HL-60/S4 (cell line): Measurements from ENCODE around the gene DIP2C.
"Not testable (repeated sequence)": the region's sequence is repeated elsewhere in the genome, so short reads cannot be mapped to it uniquely, and the experiment has no call there.

ENCODE experiments used
- in situ Hi-C: fragments of 300-500 bp; cut with MboI; formaldehyde crosslinking; loops from 2 replicates; pipeline ENCODE4 v1.14.3; 2022; ENCODE audit warnings: low sequenced_read_pairs

Gene DIP2C

DNA sequence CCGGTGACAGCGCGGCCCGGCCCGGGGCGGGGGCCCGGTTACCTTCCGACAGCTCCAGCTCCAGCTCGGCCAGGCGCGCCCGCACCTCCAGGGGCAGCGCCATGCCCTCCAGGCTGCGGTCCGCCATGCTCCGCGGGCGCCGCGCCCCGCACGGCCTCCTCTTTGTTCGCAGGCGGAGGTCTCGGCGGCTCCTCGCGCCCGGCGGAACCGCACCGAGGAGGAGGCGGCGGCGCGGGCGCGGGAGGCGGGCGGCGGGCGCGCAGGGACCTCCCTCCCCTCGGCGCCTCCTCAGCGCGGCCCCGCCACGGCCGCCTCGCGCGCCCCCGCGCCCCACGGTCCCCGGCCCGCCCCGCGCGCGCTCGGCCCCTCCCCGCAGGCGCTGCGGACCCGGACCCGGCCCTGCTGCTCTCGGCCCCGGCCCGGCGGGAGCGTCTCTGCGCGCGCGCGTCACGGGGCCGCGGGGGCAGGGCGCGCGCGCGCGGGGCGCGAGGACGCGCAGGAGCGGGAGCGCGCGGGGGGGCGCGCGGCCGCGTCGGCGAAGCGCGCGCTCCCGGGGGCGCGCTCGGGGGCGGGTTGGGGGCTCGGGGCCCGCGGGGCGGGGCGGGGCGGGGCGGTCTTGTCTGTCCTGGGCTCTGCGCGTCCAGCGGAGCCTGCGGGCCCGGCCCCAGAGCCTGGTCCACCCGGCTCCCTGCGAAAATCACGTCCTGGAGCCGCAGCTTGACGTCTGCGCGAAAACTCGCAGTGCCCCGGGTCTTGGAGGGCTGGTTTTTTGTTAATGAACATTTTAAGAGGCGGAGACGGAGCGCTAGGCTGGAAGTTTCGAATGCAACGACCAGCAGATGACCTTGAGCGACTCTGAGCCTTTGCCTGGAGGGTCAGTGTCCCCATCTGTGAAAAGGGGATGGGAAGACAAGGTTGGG is at the start of gene DIP2C:
DIP2C (minus strand) TSS at position 217 of the 920 bp plus-strand sequence; CDS start at position 127, 90 bp downstream.
- in situ Hi-C loops: no loop called here

GRCh38 chr10:734481-734880 is 45.0 kb upstream of the DIP2C start:
- in situ Hi-C loops: no loop called here

DNA sequence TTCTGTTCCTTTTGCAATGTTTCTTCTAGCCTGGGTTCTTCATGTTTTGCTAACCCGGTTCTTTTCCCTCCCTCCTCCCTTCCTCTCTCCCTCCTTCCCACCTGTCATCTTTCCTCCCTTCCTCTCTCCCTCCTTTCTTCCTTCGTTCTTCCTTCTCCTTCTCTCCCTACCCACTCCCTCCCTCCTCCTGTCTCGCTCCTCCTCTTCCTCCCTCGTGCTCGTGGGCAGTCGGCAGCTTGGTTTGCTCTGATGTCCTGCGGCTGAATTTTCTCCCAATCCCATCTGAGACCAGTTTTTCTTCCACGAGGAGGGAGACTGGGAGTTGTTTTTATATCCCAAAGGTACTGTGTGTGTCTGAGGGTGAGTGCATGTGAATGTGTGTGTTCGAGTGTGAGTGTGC is 43.6 kb upstream of the DIP2C start:
- in situ Hi-C loops: no loop called here

DNA sequence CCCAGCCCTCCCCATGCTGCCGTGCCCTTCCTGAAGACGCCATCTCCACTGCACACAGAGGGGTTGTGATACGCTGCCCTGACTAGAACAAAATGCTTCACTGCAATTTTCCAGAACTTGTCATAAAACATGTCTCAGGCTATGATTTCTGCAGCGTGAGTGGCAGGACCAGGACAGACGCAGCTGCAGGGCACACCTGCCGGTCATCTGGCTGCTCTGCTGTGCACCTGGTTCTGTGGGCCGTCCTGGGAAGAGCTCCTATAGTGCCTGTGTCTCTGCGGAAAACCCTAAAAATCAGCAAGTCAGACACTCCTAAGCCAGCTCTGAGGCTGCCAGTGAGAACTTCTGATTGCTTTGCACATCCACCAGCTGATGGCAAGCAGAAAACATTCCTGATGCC is 39.7 kb upstream of the DIP2C start:
- in situ Hi-C loops: no loop called here

DNA sequence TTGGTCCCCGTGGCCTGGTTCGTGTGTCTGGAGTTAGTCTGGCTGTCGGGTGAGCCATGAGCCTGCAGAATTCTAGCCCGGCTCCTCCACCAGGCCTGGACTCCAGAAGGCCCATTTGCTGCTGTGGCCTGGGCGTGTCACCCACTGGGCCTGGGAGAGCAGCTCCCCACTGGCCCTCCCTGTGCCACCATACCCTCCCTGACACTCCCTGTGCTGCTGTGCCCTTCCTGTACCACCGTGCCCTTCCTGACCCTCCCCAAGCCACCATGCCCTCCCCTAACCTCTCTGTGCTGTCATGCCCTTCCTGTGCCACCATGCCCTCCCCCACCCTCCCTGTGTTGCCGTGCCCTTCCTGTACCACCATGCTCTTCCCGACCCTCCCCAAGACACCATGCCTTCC is 39.1 kb upstream of the DIP2C start:
- in situ Hi-C loops: no loop called here

GRCh38 chr10:727162-727790 is 37.8 kb upstream of the DIP2C start:
- in situ Hi-C loops: no loop called here

DNA sequence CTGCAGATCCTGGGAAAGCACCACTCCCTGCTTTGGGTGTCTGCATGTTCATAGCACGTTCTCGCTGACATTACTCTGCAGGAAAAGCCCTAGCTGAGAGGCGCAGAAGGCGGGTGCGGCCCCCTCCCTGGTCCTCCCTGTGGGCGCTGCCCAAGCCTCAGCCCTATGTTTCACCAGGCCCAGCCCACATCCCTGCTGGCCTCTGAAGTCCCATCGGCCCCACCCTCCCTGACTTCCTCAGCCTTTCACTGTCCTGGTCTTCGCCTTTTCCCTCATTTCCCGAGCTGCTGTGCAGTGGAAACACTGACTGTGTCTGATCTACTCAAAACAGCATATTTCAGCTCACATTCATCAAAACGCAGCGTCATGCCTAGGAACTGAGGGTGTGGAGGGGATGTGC is 36.3 kb upstream of the DIP2C start:
- in situ Hi-C loops: no loop called here

DNA sequence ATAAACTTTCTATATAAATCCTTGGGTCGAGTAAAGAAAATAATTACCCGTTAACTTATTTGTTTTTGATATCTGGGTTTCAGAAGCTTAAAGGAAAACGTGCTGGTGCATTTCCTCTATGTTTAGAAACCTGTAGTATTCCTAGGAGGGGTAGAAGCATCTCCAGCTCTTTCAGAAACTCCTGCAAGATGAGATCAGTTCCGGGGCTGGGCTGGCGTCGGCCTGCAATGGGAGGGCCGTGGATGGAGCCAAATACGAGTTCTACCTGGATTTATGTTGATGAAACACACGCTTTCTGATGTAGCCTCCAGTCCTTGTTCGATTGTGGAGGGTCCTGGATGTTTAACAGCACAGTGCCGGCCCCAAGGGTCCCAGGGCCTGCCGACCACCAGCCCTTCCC is 35.8 kb upstream of the DIP2C start:
- in situ Hi-C loops: no loop called here

DNA sequence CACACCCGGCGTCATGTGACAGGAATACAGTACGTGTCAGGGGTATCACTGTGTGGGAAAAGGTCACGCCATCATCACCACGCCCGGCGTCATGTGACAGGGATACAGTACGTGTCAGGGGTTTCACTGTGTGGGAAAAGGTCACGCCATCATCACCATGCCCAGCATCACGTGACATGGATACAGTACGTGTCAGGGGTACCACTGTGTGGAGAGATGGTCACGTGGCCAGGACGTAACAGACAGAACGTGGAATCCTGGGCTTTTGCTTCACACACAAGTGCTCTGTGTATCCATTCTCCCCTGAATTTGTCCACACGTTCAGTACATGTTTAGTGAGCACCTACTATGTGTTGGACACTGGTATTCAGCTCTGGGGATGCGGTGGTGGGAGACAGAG is 34.5 kb upstream of the DIP2C start:
- in situ Hi-C loops: no loop called here

DNA sequence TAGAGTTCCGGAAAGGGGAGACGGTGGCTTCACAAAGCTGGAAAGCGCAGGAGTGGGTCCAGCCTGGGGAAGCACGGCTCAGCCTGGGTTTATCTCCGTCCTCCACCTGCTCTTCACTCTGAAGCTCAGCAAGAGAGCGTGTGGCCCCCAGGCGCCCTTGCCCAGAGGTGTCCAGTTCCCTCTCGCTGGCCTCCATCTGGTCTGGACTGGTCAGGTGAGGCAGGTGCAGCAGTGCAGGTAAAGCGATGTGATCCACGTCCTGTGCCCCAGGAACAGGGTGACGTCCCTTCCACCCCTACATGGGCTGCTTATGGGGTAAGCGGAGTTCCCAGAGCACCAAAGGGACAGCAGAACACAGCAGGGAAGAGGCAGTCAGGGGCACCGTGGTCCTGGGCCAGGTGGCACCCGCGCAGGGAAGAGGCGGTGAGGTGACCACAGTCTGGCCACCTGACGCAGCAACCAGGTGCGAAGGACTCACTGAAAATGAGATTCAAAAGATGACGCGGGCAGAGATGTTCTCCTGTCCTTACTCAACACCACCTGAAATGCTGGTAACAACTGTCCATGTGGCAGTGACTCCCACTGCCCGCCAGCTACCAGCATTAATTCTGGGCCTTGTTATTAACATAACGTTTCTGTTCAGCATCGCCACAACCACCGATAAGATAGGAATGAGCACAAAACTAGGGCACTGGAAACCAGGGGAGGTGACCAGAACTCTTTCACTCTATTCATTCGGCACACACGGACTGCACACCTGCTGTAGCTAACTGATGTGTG is 33.0 kb upstream of the DIP2C start:
- in situ Hi-C loops: no loop called here

- in situ Hi-C loops: no loop called here
These were observed 28.8 kb upstream of the DIP2C start for GRCh38 chr10:718143-718700.

- in situ Hi-C loops: no loop called here
These were observed 28.0 kb upstream of the DIP2C start for GRCh38 chr10:717458-717857.

GRCh38 chr10:716821-717220 is 27.4 kb upstream of the DIP2C start:
- in situ Hi-C loops: no loop called here

- in situ Hi-C loops: no loop called here
These were observed 24.7 kb upstream of the DIP2C start for GRCh38 chr10:714214-714613.

DNA sequence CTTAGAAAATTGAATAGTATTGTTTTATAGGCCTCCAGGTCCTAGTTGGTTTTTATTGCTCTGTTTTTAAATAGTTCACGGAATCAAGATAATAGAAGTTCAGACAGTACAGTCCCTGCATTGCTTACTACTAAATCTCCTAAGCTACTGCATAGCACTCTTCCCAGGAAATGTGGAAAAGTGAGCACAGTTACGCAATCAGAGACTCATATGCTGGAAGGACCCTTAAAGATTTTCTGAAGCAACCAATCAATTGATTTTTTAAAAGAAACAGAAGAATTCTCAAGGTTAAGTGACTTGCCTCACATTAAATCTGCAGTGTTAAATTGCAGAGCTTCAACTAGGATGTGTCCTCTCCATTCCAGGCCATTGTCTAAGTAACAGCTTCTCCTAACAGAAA is 23.1 kb upstream of the DIP2C start:
- in situ Hi-C loops: no loop called here

GRCh38 chr10:712089-712488 is 22.6 kb upstream of the DIP2C start:
- in situ Hi-C loops: no loop called here

DNA sequence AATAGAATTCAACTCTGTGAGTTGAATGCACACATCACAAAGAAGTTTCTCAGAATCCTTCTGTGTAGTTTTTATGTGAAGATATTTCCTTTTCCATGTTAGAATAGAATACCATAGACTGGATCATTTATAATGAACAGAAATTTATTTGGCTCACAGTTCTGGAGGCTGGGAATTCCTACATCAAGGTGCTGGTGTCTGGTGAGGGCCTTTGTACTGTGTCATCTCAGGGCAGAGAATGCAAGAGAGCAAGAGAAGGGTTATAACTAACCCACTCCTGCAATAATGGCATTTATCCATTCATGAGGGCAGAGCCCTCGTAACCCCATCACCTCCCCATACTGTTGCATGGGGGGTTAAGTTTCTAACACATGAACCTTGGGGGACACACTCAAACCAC is 18.4 kb upstream of the DIP2C start:
- in situ Hi-C loops: no loop called here

DNA sequence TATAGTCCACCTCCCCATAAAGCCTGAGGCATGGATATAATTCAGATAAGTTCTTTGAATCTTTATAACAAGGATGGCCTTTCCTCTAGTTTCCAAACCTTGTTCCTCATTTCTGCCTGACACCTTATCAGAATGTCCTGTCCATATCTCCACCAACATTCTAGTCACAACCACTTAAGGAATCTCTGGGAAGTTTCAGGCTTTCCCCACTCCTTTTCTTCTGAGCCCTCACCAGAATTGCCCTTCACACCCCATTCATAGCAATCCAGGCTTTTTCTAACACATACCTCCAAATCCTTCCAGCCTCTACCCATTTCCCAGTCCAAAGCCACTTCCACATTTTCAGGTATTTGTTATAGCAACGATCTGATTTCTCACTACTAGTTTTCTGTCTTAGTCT is 18.0 kb upstream of the DIP2C start:
- in situ Hi-C loops: no loop called here

DNA sequence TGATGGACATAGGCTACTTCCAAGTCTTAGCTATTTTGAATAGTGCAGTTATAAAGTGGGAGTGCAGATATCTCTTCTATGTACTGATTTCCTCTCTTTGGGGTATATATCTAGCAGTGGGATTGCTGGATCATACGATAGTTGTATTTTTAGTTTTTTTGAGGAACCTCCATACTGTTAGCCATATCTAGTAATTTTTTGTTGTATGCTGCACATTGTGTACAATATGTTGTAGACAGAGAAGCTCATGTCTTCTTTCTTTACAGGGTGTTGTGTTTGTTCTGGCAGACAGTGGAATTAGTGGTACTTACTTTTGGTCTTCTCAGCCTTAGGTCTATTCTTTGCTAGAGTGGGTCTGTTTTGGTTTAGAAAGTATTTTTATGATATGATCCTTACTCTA is 13.7 kb upstream of the DIP2C start:
- in situ Hi-C loops: no loop called here

DNA sequence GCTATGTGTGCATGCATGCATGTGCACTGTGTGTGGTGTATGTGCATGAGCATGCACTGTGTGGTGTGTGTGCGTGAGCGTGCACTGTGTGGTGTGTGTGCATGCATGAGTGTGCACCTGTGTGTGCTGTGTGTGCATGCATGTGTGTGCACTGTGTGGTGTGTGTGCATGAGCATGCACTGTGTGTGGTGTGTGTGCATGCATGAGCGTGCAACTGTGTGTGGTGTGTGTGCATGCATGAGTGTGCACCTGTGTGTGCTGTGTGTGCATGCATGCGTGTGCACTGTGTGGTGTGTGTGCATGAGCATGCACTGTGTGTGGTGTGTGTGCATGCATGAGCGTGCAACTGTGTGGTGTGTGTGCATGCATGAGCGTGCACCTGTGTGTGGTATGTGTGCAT is 10.7 kb upstream of the DIP2C start:
- in situ Hi-C loops: not testable (repeated sequence)

GRCh38 chr10:697097-697875 is 7.8 kb upstream of the DIP2C start:
- in situ Hi-C loops: no loop called here
